Fibroblast of villous mesenchyme (primary cell): ENCODE measurements around the gene IDS. TPM values are rescaled to one million over a fixed set of nuclear protein-coding genes. Genes with fewer than 3 reads are reported as not detected.
"Not testable (repeated sequence)": the region's sequence is repeated elsewhere in the genome, so short reads cannot be mapped to it uniquely, and the experiment has no call there.

Source experiments
- DNase-seq: peaks from one replicate; pipeline ENCODE4 v3.0.0-alpha.2; 2010; ENCODE audit warnings: low read depth
- H3K4me3 ChIP-seq: 2 replicates; pipeline ENCODE4 v1.5.1; 2011; ENCODE audit warnings: low read depth, mild to moderate bottlenecking, low read length
- CTCF ChIP-seq: IDR thresholded peaks from 2 replicates; pipeline ENCODE4 v1.5.1; 2012; ENCODE audit warnings: low read depth, mild to moderate bottlenecking, low read length; ENCODE audit not compliant: insufficient read depth
- total RNA-seq: library from RNA; depleted of rRNA; stranded (reverse); fragments of >200 nt; gene quantifications from 2 replicates; pipeline ENCODE4 v1.2.3, GENCODE V29; 2012

Gene IDS
- total RNA-seq, 1 donor, result 50.1 TPM

GRCh38 chrX:149510386-149510785, 5.3 kb upstream of the IDS start:
- H3K4me3 ChIP-seq, result no peak overlapping the region
- peak; percentile 13 for DNase-seq
- peak; percentile 27 for TF ChIP-seq CTCF

GRCh38 chrX:149508467-149508866, 3.4 kb upstream of the IDS start:
- no peak overlapping the region for H3K4me3 ChIP-seq
- no peak for TF ChIP-seq CTCF
- DNase-seq, result no peak

- no peak for TF ChIP-seq CTCF
- no peak for DNase-seq
- no peak overlapping the region for H3K4me3 ChIP-seq
Observed at GRCh38 chrX:149506349-149506748, 1.2 kb upstream of the IDS start.

- no peak overlapping the region for H3K4me3 ChIP-seq
- no peak for DNase-seq
- no peak for TF ChIP-seq CTCF
Observed at GRCh38 chrX:149505671-149506070, 565 bp upstream of the IDS start.

- TF ChIP-seq CTCF, result peak; percentile 30
- no peak for DNase-seq
- peak overlapping the region; percentile 69 for H3K4me3 ChIP-seq
Observed at GRCh38 chrX:149504226-149504914, 736 bp downstream of the IDS start.

GRCh38 chrX:149503446-149503845, 1.7 kb downstream of the IDS start:
- H3K4me3 ChIP-seq, result not testable (repeated sequence)
- peak; percentile 71 for DNase-seq

GRCh38 chrX:149502923-149503322, 2.2 kb downstream of the IDS start:
- not testable (repeated sequence) for DNase-seq, H3K4me3 ChIP-seq

- TF ChIP-seq CTCF, result no peak
- DNase-seq, result no peak
- H3K4me3 ChIP-seq, result no peak overlapping the region
Observed at GRCh38 chrX:149499766-149500165, 5.3 kb downstream of the IDS start.
